Epithelial cell of proximal tubule (primary cell): Measurements from ENCODE around the gene RPL18. TPM values are rescaled to one million over a fixed set of nuclear protein-coding genes. Genes with fewer than 3 reads are reported as not detected.
A peak's percentile ranks its signal among the peaks of the same experiment; 100 is the strongest.

ENCODE experiments used
- DNase-seq: peaks from one replicate; pipeline ENCODE4 v3.0.0-alpha.2; 2011; ENCODE audit warnings: low read depth
- H3K4me3 ChIP-seq: 2 replicates; pipeline ENCODE4 v1.5.1; 2011; ENCODE audit warnings: low read depth, mild to moderate bottlenecking, low read length
- CTCF ChIP-seq: conservative IDR thresholded peaks from 2 replicates; pipeline ENCODE4 v1.5.1; 2012; ENCODE audit warnings: low read depth, mild to moderate bottlenecking, low read length
- total RNA-seq: library from RNA; depleted of rRNA; stranded (reverse); fragments of >200 nt; gene quantifications from 2 replicates; pipeline ENCODE4 v1.2.3, GENCODE V29; 2015

RPL18 gene
- total RNA-seq, 1 donor from 2014 or later = 2,927 TPM

- no peak for DNase-seq
- no peak for TF ChIP-seq CTCF
- no peak overlapping the region for H3K4me3 ChIP-seq
These were observed 32.1 kb upstream of the RPL18 start for GRCh38 chr19:48650974-48651682.

GRCh38 chr19:48648134-48648533 lies 29.2 kb upstream of the RPL18 start:
- no peak for DNase-seq
- no peak for TF ChIP-seq CTCF
- H3K4me3 ChIP-seq = no peak overlapping the region

GRCh38 chr19:48646722-48647216 lies 27.8 kb upstream of the RPL18 start:
- no peak for DNase-seq
- H3K4me3 ChIP-seq = peak overlapping the region; percentile 75
- TF ChIP-seq CTCF = no peak

- peak; percentile 72 for TF ChIP-seq CTCF
- peak within 1 kb of the TSS; percentile 75 for H3K4me3 ChIP-seq
- DNase-seq = no peak
These were observed 27.2 kb upstream of the RPL18 start, which contains the start of gene CA11 for GRCh38 chr19:48646001-48646721. CA11 (minus strand) TSS chr19:48646187; CDS start chr19:48645632, 555 bp downstream.

GRCh38 chr19:48645620-48646000 lies 26.6 kb upstream of the RPL18 start:
- TF ChIP-seq CTCF = no peak
- no peak for DNase-seq
- peak overlapping the region; percentile 75 for H3K4me3 ChIP-seq

GRCh38 chr19:48644839-48645619 lies 26.1 kb upstream of the RPL18 start:
- DNase-seq = no peak
- peak overlapping the region; percentile 75 for H3K4me3 ChIP-seq
- TF ChIP-seq CTCF = no peak
